Stimulated activated CD4-positive, alpha-beta T cell treated with anti-CD3 and anti-CD28 coated beads, Interleukin-1b, Interleukin-23, amount 100 ng/mL, for 1 hour (primary cell): ENCODE data around the gene SRPK2.

Experiments used
- DNase-seq, 2 donors: peaks; one replicate each; pipeline ENCODE4 v3.0.0-alpha.2; 2020; ENCODE audit warnings: low read depth in 2 of 2

The SRPK2 gene

DNA sequence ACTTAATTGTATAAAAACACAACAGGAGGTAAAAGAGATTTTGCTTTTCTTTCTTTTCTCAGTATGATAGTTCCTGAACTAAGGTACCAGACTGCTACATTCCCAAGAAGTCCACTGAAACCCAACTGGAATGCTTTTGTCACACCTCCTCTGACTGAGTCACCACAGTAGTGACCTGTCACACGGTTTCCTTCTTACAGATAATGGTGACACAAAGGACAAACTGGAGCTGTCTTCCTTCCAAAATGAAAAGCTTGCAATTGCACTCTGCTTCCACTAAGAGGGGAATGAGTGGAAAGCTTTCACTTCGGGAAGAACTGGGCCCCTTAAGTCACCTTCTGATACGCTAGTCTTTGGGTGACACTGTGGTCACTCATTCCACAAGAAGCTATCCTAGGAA is 252.5 kb downstream of the SRPK2 start:
- no peak for DNase-seq

DNA sequence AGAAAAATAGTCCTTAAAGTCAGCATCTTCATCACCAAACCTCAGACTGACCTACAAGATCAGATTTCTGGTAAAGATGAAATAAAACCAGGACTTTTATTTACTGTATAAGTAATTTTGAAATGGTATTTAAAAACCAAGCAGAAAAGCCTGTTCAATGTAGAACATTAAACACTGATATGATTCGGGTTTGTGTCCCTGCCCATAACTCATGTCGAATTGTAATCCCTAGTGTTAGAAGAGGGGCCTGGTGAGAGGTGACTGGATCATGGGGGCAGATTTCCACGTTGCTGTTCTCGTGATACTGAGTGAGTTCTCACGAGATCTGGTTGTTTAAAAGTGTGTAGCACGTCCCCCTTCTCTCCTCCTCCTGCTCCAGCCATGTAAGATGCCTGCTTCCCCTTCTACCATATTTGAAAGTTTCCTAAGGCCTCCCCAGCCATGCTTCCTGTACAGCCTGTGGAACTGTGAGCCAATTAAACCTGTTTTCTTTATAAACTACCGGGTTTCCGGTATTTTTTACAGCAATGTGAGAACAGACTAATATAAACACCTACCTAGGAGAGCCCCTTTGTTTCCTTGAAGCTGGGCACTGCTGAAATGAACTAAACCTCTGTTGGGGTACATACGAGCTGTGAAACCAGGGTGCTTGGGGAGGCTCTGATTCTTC is 254.6 kb downstream of the SRPK2 start:
- no peak for DNase-seq

DNA sequence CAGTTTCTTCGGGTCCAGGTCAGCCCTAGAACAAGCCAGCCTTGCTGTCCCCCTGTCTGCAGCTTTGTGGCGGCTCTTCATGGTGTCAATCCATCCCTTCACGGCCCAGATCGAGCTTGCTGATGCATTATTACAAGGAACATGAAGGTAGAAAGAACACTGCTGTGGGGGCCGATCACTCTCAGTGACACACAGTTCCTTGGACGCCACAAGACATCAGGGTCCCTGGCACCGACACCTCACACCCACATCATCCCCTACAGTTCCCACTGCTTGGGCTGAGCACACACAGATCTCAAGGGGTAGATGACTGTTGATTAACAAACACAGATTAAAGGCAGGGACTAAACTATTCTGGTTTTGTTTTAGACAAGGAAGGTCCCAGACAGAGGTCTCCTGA is 255.4 kb downstream of the SRPK2 start:
- DNase-seq: no peak

- DNase-seq: no peak
Measured at GRCh38 chr7:105132835-105133234, 255.9 kb downstream of the SRPK2 start.

DNA sequence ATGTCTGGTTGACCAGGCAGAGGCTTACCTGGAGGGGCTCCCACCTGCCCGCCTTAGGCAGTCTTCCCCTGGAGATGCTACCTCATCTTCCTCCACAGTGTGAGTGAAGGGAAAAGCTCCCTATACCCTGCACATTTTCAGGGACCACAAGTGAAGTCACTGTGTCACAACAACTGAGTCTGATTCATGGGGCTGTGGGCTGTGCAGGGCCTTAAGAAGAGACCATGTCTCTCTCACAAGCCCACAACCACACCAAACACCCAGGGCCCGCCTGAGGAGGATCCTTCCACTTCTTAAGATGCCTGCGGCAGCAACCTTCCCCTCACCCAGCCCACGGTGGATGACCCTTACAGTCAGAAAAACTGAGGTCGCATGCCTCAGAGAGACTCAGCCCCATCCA is 256.4 kb downstream of the SRPK2 start:
- DNase-seq: no peak

GRCh38 chr7:105131890-105132289 is 256.8 kb downstream of the SRPK2 start:
- DNase-seq: no peak

DNA sequence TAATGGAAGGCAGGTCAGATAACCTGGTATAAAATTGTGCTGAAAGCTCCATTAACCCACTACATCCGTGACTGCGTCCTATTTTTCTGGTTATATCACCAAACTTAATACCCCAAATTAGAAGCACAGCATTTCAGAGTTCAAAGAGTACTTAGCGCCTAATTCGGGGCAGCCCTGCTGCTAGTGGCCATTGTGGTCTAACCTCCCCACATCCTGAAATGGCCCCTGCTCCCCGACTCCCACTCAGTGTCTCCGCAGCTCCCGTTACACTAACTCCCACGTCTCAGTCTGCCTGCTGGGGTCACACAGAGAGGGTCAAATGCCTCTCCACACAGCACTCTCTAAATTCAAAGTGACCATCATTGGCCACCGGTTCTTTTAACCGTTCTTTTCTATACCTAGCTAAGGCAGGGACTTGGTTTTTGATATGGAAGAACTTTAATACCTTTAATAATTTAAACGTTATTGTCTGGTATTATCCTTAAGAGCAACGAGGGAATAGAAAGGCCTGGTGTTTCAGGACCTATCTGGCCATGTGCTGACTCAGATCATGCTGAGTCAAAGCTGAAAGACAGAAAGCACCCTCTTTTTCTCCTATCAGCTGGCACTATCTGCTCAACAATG is 257.6 kb downstream of the SRPK2 start:
- no peak for DNase-seq

GRCh38 chr7:105130580-105130979 is 258.1 kb downstream of the SRPK2 start:
- no peak for DNase-seq

DNA sequence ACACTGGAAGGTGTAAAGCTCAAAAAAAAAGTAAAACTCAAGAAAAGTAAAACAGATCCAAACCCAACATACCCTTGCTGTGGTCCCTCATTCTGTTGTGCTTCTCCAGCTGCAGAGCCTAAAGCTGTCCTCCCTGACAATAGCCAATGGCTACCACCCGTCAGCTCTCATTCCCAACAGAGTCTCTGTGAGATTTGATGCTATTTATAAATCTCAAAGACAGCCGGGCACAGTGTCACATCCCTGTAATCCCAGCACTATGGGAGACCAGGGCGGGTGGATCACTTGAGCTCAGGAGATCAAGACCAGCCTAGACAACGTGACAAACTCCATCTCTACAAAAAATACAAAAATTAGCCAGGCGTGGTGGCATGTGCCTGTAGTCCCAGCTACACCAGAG is 258.7 kb downstream of the SRPK2 start:
- DNase-seq: no peak

GRCh38 chr7:105127179-105127578 is 261.5 kb downstream of the SRPK2 start:
- DNase-seq: no peak

DNA sequence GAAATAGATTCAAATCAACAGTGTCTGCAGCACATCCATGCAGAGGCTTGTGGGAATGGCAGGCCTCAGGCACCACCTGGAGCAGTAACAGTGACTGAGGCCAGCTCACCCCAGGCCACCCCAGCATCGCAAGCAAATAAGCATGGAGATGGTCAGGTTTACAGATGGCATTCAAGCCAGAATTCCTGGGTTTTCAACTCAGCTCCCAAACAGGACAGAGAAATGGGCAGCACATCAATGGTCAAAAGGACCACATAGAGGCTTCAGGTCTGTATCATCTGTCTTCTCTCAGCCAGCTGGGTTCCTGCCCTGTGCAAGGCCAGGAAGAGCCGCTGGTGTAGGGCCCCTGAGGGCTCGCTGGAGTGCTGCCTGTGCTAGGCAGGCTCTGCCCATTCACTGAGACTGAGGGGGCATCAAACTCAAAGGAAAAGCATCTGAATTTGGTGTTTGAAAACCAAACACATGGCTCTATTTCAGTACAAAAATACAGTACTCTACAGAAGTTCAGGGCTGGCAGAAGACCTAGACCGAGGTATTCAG is 262.2 kb downstream of the SRPK2 start:
- no peak for DNase-seq

- DNase-seq: no peak
Measured at GRCh38 chr7:105125745-105126144, 263.0 kb downstream of the SRPK2 start.

- DNase-seq: no peak
Measured at GRCh38 chr7:105122619-105123018, 266.1 kb downstream of the SRPK2 start.

- DNase-seq: no peak
Measured at GRCh38 chr7:105118612-105119600, 269.8 kb downstream of the SRPK2 start.

DNA sequence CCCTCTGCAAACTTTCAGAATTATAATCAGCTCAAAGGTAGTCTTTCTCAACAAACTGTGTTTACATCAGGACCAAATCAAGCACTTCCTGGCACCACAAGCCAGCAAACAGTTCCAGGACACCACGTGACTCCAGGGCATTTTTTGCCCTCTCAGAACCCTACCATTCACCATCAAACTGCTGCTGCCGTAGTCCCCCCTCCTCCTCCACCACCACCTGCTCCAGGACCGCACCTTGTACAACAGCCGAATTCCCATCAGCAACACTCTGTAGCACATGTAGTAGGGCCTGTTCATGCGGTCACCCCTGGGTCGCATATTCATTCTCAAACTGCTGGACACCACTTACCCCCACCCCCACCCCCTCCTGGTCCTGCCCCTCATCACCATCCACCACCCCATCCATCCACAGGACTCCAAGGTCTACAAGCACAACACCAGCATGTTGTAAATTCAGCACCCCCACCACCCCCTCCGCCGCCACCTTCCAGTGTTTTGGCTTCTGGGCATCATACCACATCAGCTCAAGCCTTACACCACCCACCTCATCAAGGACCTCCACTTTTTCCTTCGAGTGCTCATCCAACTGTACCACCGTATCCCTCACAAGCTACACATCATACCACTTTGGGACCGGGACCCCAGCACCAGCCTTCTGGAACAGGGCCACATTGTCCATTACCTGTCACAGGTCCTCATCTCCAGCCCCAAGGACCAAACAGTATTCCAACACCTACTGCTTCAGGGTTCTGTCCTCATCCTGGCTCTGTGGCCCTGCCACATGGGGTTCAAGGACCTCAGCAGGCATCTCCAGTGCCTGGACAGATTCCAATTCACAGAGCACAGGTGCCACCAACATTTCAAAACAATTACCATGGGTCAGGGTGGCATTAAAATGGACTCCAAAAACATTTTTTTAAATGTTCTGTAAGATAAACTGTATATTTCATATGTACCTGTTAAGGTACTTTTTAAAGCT is 276.0 kb downstream of the SRPK2 start:
- DNase-seq: no peak

GRCh38 chr7:105107458-105107857 is 281.3 kb downstream of the SRPK2 start:
- DNase-seq: no peak

GRCh38 chr7:105106473-105106872 is 282.2 kb downstream of the SRPK2 start:
- no peak for DNase-seq

DNA sequence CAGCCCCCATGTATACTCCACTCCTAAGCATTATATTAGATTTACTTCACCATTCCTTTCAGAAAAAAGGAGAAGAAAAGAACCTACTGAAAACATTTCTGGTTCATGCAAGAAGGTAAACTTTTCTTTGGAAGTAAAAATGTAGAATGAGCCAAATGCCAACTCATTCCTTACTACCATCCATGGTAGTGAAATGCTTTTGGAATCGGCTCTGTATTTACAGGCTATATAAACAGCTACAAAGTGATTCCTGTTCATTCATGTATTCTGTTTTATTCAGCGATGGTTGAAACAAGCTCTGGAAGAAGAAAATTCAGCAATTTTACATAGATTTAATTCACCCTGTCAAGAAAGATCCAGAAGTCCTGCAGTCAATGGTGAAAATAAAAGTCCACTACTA is 283.1 kb downstream of the SRPK2 start:
- no peak for DNase-seq

DNA sequence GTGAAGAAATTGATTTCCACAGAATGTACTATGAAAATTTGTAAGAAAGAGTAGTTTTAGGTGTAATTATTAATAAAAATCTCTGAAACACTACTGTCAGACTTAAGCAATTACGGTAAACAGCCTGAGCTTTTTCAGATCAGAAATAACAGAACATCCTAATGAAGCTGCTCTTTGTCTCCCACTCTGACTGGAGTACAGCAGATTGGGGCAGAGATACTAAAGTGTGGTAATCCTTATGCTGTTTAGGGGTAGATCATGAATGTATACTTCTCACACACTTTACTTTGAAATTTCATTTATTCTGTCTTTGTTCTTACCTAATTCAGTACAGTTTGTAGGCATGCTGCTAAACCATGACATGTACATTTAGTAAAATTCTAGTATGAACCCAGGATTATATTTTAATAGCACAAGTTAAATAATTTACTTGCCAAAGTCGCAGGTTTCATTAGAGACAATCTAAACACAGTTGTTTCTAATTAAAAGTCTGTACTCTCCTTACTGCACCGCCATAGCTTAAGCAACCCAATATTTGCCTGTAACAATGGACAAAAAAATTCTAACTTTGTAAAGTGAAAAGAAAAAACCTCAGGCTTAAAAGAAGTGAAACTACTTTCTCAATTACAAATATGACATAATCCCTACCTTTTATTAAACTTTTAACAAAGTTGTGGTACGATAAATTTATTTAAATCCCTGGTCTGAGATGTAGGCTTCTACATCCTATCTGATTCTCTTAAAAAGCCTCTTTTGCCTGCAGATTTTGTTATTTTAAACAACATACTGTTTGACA is 286.0 kb downstream of the SRPK2 start:
- DNase-seq: no peak

DNA sequence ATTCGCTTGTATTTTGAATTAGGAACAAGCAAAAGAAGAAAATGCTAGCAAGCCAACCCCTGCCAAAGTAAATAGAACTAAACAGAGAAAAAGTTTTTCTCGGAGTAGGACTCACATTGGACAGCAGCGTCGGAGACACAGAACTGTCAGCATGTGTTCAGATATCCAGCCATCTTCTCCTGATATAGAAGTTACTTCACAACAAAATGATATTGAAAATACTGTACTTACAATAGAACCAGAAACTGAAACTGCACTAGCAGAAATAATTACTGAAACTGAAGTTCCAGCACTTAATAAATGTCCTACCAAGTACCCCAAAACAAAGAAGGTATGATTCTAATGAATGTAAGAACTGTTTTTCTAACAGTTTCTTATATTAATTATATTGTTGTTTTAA is 286.9 kb downstream of the SRPK2 start:
- DNase-seq: no peak
